BLaER1 treated with 17β-estradiol and CSF1 and Interleukin-3, amounts not matched to agents 10 nM and 100 nM (cell line): ENCODE results near the gene CRYGN.

Source experiments
- H3K27ac ChIP-seq, 11 experiments: shearing (Covaris generic); formaldehyde crosslinking; 2 replicates each; pipeline ENCODE4 v1.8.1; 2022
- H3K27me3 ChIP-seq, 11 experiments: shearing (Covaris generic); formaldehyde crosslinking; 2 replicates each; pipeline ENCODE4 v1.8.1; 2022
- H3K36me3 ChIP-seq, 11 experiments: shearing (Covaris generic); formaldehyde crosslinking; 2 replicates each; pipeline ENCODE4 v1.8.1; 2022
- H3K4me1 ChIP-seq, 10 experiments: shearing (Covaris generic); formaldehyde crosslinking; 2 replicates each; pipeline ENCODE4 v1.8.1; 2022
- H3K4me2 ChIP-seq, 11 experiments: shearing (Covaris generic); formaldehyde crosslinking; 2 replicates each; pipeline ENCODE4 v1.8.1; 2022
- H3K4me3 ChIP-seq, 10 experiments: shearing (Covaris generic); formaldehyde crosslinking; 2 replicates each; pipeline ENCODE4 v1.8.1; 2022
- H3K9ac ChIP-seq, 11 experiments: shearing (Covaris generic); formaldehyde crosslinking; 2 replicates each; pipeline ENCODE4 v1.8.1; 2022
- H3K9me3 ChIP-seq, 11 experiments: shearing (Covaris generic); formaldehyde crosslinking; replicated peaks in 1 of 11; 2 replicates each; pipeline ENCODE4 v1.8.1; 2022
- H4K20me1 ChIP-seq, 11 experiments: shearing (Covaris generic); formaldehyde crosslinking; 2 replicates each; pipeline ENCODE4 v1.8.1; 2022
- Cebpa-rat ChIP-seq, 11 experiments: shearing (Covaris generic); IDR thresholded peaks; 2 replicates each; pipeline ENCODE4 v1.8.1; 2022

The CRYGN gene

DNA sequence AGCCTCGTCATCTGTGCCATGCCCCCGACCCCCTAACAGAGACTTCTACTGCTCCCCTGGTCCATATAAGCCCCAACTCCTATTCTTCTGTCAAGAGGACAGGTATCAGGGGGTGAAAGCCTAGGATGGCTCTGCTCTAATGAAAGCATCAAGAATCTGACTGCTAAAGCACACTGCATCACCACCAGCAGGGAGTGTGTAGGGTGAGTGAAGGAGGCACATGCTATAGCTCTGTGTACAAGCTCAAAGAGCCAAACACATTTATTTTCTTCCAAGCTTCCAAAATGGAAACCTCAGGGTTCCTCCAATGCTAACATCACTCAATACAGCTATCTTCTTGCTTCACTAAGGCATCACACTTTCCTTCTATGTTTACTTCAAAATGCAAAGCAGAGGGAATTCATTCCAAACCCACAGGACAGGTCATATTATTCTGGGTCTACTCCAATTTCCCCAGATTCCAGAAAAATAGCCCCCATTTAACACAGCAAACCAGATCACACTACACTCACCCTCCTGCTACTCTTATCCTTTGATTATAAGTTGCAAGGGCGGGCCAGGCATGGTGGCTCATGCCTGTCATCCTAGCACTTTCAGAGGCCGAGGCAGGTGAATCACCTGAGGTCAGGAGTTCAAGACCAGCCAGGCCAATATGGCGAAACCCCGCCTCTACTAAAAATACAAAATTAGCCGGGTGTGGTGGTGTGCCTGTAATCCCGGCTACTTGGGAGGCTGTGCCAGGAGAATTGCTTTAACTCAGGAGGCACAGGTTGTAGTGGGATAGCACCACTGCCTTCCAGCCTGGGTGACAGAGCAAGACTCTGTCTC, 43.2 kb upstream of the CRYGN start:
- H3K4me3 ChIP-seq = no peak overlapping the region
- H3K9ac ChIP-seq = no peak overlapping the region
- H3K4me2 ChIP-seq = peak overlapping the region in 4 of 11 experiments; percentile 7 to 92 (median 50); a peak in 6 of 22 replicates
- no peak overlapping the region for H3K27ac ChIP-seq
- H3K9me3 ChIP-seq = no peaks in the 10 kb centered on the region
- H3K36me3 ChIP-seq = peaks cover 76 to 100% (median 90%) of the 10 kb centered on the region in 11 experiments
- TF ChIP-seq Cebpa-rat (IDR thresholded peaks at IDR 0.05) = no peak
- H4K20me1 ChIP-seq = peaks cover 62 to 100% (median 95%) of the 10 kb centered on the region in 11 experiments; a peak in 21 of 22 replicates
- H3K27me3 ChIP-seq = no peaks in the 10 kb centered on the region
- H3K4me1 ChIP-seq = peaks cover 40 to 63% (median 50%) of the 10 kb centered on the region in 10 experiments

DNA sequence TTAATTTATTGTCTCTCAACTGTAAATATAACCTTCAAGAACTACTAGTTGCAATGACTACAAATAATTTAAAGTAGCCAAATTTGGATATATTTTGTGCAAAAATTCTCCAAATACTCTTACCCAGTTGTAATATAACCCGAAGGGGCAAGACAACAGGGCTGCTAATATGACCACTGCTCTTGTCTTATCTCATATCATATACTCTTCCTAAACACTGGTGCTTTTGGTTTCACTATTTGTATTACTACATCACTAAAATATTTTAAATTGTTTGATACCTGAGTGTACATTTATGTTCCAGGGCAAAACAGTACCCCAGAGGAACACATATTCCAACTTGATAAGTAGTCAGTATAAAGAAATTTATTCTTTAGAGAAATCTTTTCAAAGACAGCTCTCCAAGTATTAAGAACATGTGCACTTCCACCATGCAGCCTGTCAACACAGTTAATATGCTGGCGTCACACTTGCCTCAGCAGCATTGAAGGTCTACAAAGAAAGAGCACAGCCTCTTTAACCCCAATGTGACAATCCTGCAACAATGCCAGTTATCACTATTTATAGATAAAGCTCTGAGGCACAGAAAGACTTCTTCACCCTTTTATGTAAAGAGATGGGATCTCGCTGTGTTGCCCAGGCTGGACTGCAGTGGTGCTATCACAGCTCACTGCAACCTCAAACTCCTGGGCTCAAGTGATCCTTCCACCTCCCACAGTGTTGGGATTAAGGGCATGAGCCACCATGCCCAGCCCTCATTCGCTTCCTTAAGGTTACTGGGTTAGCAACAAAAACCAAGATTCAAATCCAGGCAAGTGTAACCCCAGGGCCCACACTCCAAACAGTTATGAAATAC, 41.9 kb upstream of the CRYGN start:
- no peak for TF ChIP-seq Cebpa-rat (IDR thresholded peaks at IDR 0.05)
- peaks cover 70 to 100% (median 90%) of the 10 kb centered on the region in 11 experiments for H3K36me3 ChIP-seq
- H3K9me3 ChIP-seq = no peaks in the 10 kb centered on the region
- no peak overlapping the region for H3K4me3 ChIP-seq
- H3K4me1 ChIP-seq = peaks cover 28 to 51% (median 39%) of the 10 kb centered on the region in 10 experiments
- H4K20me1 ChIP-seq = peaks cover 67 to 100% (median 97%) of the 10 kb centered on the region in 11 experiments; a peak in 21 of 22 replicates
- H3K4me2 ChIP-seq = no peak overlapping the region; a peak in 1 of 22 replicates
- H3K27ac ChIP-seq = no peak overlapping the region
- H3K9ac ChIP-seq = no peak overlapping the region
- no peaks in the 10 kb centered on the region for H3K27me3 ChIP-seq

DNA sequence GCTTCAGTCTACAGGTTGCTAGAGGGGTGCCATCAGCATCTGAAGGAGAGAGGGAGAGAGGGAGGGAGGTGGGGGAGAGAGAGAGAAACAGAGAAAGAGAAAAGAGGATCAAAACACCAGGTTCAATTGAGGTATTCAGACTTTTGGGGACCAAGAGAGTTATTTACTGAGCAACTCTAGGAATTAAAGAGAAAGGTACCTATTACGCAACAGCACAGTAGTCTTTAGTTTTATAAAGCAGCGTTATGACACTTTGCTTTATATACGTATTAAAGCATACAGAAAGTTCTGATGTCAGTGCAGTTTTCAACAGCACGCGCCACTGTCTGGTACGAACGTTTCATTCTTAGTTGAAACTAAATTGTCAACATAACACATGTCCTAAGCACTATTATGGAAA, 37.9 kb upstream of the CRYGN start:
- peaks cover 54 to 100% (median 83%) of the 10 kb centered on the region in 11 experiments for H4K20me1 ChIP-seq
- peaks cover 0 to 21% (median 7%) of the 10 kb centered on the region in 10 experiments; a peak in 9 of 20 replicates for H3K4me1 ChIP-seq
- H3K27ac ChIP-seq = no peak overlapping the region
- H3K36me3 ChIP-seq = peaks cover 63 to 99% (median 95%) of the 10 kb centered on the region in 11 experiments
- no peak overlapping the region for H3K9ac ChIP-seq
- no peaks in the 10 kb centered on the region for H3K9me3 ChIP-seq
- H3K4me3 ChIP-seq = no peak overlapping the region
- H3K27me3 ChIP-seq = no peaks in the 10 kb centered on the region
- TF ChIP-seq Cebpa-rat (IDR thresholded peaks at IDR 0.05) = peak in 7 of 11 experiments; percentile 16 to 84 (median 62); a peak in 8 of 22 replicates
- no peak overlapping the region for H3K4me2 ChIP-seq

DNA sequence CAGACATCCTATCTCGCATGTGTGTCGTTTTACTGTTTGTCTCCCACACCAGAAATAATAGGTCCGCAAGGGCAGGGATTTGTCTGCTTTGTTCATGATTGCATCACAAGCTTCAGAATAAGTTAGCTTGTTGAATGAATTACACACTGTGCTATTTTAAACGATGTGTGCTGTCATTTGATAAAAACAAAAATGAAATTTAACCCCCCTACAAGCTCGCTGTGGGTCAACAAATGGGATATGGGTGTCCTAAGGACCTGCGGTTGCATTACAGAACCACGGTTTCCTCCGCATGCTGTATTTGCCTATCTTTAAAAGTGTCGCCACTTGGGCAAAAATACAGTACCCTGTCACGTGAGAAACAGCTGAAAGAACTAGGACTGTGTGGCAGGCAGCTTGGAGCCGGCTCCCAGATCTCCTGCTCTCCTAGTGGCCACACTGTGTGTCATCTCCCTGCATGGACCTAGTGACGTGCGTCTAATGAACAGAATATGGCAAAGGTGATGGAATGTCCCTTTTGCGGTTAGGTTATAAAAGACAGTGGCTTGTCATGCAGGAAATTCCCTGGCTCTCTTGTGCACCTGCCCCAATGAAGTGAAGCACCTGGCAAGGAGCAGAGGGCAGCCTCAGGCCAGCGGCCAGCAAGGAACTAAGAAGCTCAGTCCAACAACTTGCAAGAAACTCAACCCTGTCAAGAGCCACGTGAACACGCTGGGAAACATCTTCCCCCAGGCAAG, 32.9 kb upstream of the CRYGN start:
- H3K4me3 ChIP-seq = no peak overlapping the region
- H3K9ac ChIP-seq = no peak overlapping the region
- peaks cover 0 to 23% (median 12%) of the 10 kb centered on the region in 10 experiments; a peak in 10 of 20 replicates for H3K4me1 ChIP-seq
- 0 out of 22 replicates have a peak, but pooled peaks of 1 of the 11 experiments have one; percentile 27 for TF ChIP-seq Cebpa-rat (IDR thresholded peaks at IDR 0.05)
- H4K20me1 ChIP-seq = peaks cover 33 to 96% (median 58%) of the 10 kb centered on the region in 11 experiments; a peak in 20 of 22 replicates
- no peak overlapping the region for H3K27ac ChIP-seq
- H3K36me3 ChIP-seq = peaks cover 76 to 99% (median 95%) of the 10 kb centered on the region in 11 experiments
- H3K27me3 ChIP-seq = no peaks in the 10 kb centered on the region
- H3K4me2 ChIP-seq = peak overlapping the region in 4 of 11 experiments; percentile 1 to 24 (median 6); a peak in 3 of 22 replicates
- peaks cover 0 to 5% (median 0%) of the 10 kb centered on the region in 11 experiments; a peak in 5 of 22 replicates for H3K9me3 ChIP-seq

DNA sequence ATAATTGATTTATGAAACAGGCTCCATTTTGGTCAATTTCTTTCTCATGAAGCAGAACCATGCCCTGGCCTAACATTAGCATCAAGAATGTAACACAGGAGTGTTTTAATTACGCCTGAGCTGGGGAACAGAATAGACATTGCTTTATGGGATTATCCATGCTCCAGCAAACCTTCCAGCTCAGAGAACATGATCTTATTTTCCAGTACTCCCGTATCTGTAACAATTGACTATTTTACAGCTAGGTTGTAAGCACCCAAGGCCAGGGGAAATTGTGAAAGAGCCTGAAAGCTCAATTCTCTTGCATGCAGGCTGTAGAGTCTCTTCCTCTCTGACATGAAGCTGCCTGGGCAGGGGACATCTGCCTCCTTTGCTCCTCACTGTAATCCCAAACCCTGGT, 30.8 kb upstream of the CRYGN start:
- Histone ChIP-seq H3K9ac (no peak overlapping the region), H3K36me3 (peaks cover 77 to 99% (median 94%) of the 10 kb centered on the region in 11 experiments)

DNA sequence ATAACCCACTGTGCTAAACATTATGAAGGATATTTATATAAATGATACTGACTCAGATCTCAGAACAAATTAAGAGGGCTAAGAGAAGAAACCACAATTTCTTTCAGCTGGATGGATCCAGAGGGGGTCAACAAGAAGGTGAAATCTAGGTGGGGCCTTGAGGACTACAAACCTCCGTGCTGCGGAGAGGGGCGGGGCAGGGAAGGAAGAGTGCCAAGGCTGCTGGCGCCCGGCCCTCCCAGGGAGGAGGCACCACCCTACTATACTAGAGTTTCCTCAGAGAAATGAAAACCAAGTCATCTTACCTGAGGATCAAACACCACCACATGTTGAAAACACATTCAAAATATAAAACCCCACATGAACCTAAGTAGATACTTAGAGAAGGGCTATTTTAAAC, 29.3 kb upstream of the CRYGN start:
- Histone ChIP-seq H3K4me2 (no peak overlapping the region), H3K27me3 (no peaks in the 10 kb centered on the region), H3K4me1 (peaks cover 0 to 23% (median 12%) of the 10 kb centered on the region in 10 experiments; a peak in 10 of 20 replicates), H3K9me3 (peaks cover 19 to 35% (median 23%) of the 10 kb centered on the region in 11 experiments), H3K36me3 (peaks cover 91 to 100% (median 98%) of the 10 kb centered on the region in 11 experiments), H3K9ac (no peak overlapping the region), H3K4me3 (no peak overlapping the region), H4K20me1 (peaks cover 23 to 73% (median 40%) of the 10 kb centered on the region in 11 experiments; a peak in 18 of 22 replicates), H3K27ac (no peak overlapping the region)
- TF ChIP-seq Cebpa-rat (IDR thresholded peaks at IDR 0.05) = no peak

More for the DNA sequence above, 30.8 kb upstream of the CRYGN start:
- Histone ChIP-seq H3K27ac (no peak overlapping the region), H3K4me2 (no peak overlapping the region), H3K4me1 (peaks cover 0 to 23% (median 12%) of the 10 kb centered on the region in 10 experiments; a peak in 10 of 20 replicates), H4K20me1 (peaks cover 23 to 88% (median 43%) of the 10 kb centered on the region in 11 experiments; a peak in 18 of 22 replicates), H3K4me3 (no peak overlapping the region), H3K9me3 (peaks cover 6 to 21% (median 8%) of the 10 kb centered on the region in 11 experiments; a peak in 21 of 22 replicates), H3K27me3 (no peaks in the 10 kb centered on the region)
- TF ChIP-seq Cebpa-rat (IDR thresholded peaks at IDR 0.05) = no peak

DNA sequence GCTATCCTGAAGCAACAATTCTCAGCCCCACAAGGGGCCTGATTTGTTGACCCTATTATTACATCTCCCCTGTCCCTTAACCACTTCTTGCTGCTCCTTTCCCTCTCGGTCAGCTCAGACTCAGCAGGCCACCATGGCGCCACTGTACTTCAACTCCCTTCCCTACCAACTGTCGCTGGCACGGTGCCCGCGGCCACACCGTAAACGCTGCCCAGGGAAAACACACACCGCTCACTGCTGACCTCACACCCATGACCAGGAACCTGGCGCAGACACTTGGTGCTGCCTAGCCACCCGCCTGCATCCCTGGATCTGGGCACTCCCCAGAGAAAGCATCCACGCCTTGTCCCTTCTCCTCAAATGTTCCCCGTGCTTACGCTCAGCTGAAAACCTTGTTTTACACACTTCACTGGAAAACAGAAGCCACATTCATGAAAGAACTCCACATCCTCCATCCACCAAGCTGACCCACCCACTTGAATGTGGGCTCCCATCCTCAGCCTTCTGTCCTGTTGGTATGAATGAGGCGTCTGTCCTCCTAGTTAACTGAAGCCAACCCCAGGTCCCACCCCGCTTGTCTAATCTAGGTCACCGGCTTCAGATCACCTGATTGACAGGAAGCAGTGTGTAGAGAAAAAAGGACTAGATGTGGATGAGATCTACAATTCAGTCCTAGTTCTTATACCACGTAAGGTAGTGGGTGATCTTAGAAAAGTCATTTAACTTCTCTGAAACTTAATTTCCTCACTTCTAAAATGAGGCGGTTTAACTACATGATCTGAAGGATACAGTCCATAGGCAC, 28.5 kb upstream of the CRYGN start:
- Histone ChIP-seq H4K20me1 (peaks cover 23 to 65% (median 35%) of the 10 kb centered on the region in 11 experiments; a peak in 18 of 22 replicates), H3K27me3 (no peaks in the 10 kb centered on the region), H3K4me3 (no peak overlapping the region), H3K27ac (no peak overlapping the region; a peak in 1 of 22 replicates), H3K9me3 (peaks cover 28 to 44% (median 31%) of the 10 kb centered on the region in 11 experiments), H3K4me2 (no peak overlapping the region), H3K36me3 (peaks cover 95 to 100% (median 98%) of the 10 kb centered on the region in 11 experiments), H3K4me1 (peaks cover 0 to 23% (median 12%) of the 10 kb centered on the region in 10 experiments; a peak in 10 of 20 replicates), H3K9ac (no peak overlapping the region)
- TF ChIP-seq Cebpa-rat (IDR thresholded peaks at IDR 0.05) = no peak
